DND-41 (cell line): ENCODE data around the gene FAF1.

Source experiments
- CTCF ChIP-seq: IDR thresholded peaks from 2 replicates; pipeline ENCODE4 v1.5.1; 2012; ENCODE audit warnings: borderline replicate concordance, low read length, moderate library complexity, mild to moderate bottlenecking; ENCODE audit not compliant: poor library complexity, severe bottlenecking; ENCODE audit errors: extremely low read depth
- EZH2 ChIP-seq: IDR thresholded peaks from 3 replicates; pipeline ENCODE4 v1.6.1; 2012; ENCODE audit warnings: borderline replicate concordance, low read depth, mild to moderate bottlenecking, moderate library complexity, low read length, inconsistent platforms; ENCODE audit not compliant: severe bottlenecking

GRCh38 chr1:50917138-50918137 lies 42.6 kb downstream of the FAF1 start:
- TF ChIP-seq CTCF (no peak), EZH2 (no peak)
